Stimulated activated CD8-positive, alpha-beta memory T cell treated with anti-CD3 and anti-CD28 coated beads, Interleukin-15, amount 100 ng/mL, for 4 hours (primary cell): Measurements from ENCODE around the gene HILPDA.

Experiments
- DNase-seq, 2 donors: peaks; one replicate each; pipeline ENCODE4 v3.0.0-alpha.2; 2020; ENCODE audit warnings: low read depth in 2 of 2

HILPDA gene

GRCh38 chr7:128455543-128456254, at the start of gene HILPDA:
Gene HILPDA (plus strand): TSS chr7:128455878. CDS start chr7:128457269, 1,391 bp downstream.
- peak; percentile 86 to 91 for DNase-seq

GRCh38 chr7:128406314-128407232, 49.1 kb upstream of the HILPDA start:
- DNase-seq = no peak

- no peak for DNase-seq
These were observed 48.5 kb upstream of the HILPDA start for GRCh38 chr7:128407233-128407589.

- DNase-seq = no peak
These were observed 47.6 kb upstream of the HILPDA start for GRCh38 chr7:128407751-128408708.

- no peak for DNase-seq
These were observed 46.7 kb upstream of the HILPDA start for GRCh38 chr7:128408709-128409595.

GRCh38 chr7:128409596-128410450, 45.9 kb upstream of the HILPDA start, which contains the start of gene IMPDH1:
Gene IMPDH1 (minus strand): TSS chr7:128409982. CDS start chr7:128409901, 81 bp downstream.
- peak; percentile 62 to 77 for DNase-seq

GRCh38 chr7:128410451-128410753, 45.3 kb upstream of the HILPDA start:
- DNase-seq = no peak

GRCh38 chr7:128415217-128415785, 40.4 kb upstream of the HILPDA start:
- DNase-seq = no peak

GRCh38 chr7:128417071-128417470, 38.6 kb upstream of the HILPDA start:
- DNase-seq = no peak

- DNase-seq = no peak
These were observed 36.4 kb upstream of the HILPDA start for GRCh38 chr7:128419257-128419656.

GRCh38 chr7:128420773-128421172, 34.9 kb upstream of the HILPDA start:
- no peak for DNase-seq

GRCh38 chr7:128421384-128421783, 34.3 kb upstream of the HILPDA start:
- no peak for DNase-seq

GRCh38 chr7:128422037-128422436, 33.6 kb upstream of the HILPDA start:
- no peak for DNase-seq

GRCh38 chr7:128422842-128423241, 32.8 kb upstream of the HILPDA start:
- DNase-seq = no peak

- DNase-seq = no peak
These were observed 30.9 kb upstream of the HILPDA start for GRCh38 chr7:128424686-128425275.

GRCh38 chr7:128425850-128426249, 29.8 kb upstream of the HILPDA start:
- DNase-seq = peak in 1 of 2 donors; percentile 59

- no peak for DNase-seq
These were observed 28.3 kb upstream of the HILPDA start for GRCh38 chr7:128427289-128427891.

GRCh38 chr7:128430207-128430606, 25.5 kb upstream of the HILPDA start:
- DNase-seq = no peak

- DNase-seq = no peak
These were observed 24.5 kb upstream of the HILPDA start for GRCh38 chr7:128431221-128431620.
